HEK293T (cell line): Measurements from ENCODE around the gene TMTC2.

Experiments used
- CTCF ChIA-PET: fragments of 350-600 bp; formaldehyde crosslinking; extraction: SDS; loops from one replicate; lab custom pipeline; 2021; ENCODE audit warnings: antibody characterized with exemption, inconsistent platforms; lab: Yijun Ruan, JAX
- POLR2A ChIA-PET: fragments of 350-600 bp; formaldehyde crosslinking; extraction: SDS; loops from one replicate; lab custom pipeline; 2020; ENCODE audit warnings: antibody characterized with exemption, inconsistent platforms; lab: Yijun Ruan, JAX
- DNase-seq: peaks from one replicate; pipeline ENCODE4 v3.0.0; 2012; ENCODE audit warnings: mixed read lengths; ENCODE audit errors: extremely low spot score
- ARNT ChIP-seq: fragments of 450-650 bp; IDR thresholded peaks from 2 replicates; pipeline ENCODE4 v1.6.1; 2017; ENCODE audit warnings: mild to moderate bottlenecking
- BHLHE40 ChIP-seq: fragments of 450-650 bp; IDR thresholded peaks from 2 replicates; pipeline ENCODE4 v1.6.1; 2016; ENCODE audit warnings: mild to moderate bottlenecking, moderate library complexity, borderline replicate concordance
- CTBP1 ChIP-seq: fragments of 450-650 bp; IDR thresholded peaks from 2 replicates; pipeline ENCODE4 v1.6.1; 2016; ENCODE audit warnings: borderline replicate concordance
- ELF4 ChIP-seq: fragments of 450-650 bp; IDR thresholded peaks from 2 replicates; pipeline ENCODE4 v1.6.1; 2017; ENCODE audit warnings: antibody characterized with exemption
- FOXA1 ChIP-seq: fragments of 450-650 bp; IDR thresholded peaks from 2 replicates; pipeline ENCODE4 v1.6.1; 2016; ENCODE audit warnings: mild to moderate bottlenecking
- FOXK2 ChIP-seq: fragments of 450-650 bp; IDR thresholded peaks from 2 replicates; pipeline ENCODE4 v1.6.1; 2016; ENCODE audit warnings: mild to moderate bottlenecking
- FOXM1 ChIP-seq: fragments of 450-650 bp; IDR thresholded peaks from 2 replicates; pipeline ENCODE4 v1.6.1; 2017; ENCODE audit warnings: mild to moderate bottlenecking, borderline replicate concordance
- HDGF ChIP-seq: fragments of 450-650 bp; IDR thresholded peaks from 2 replicates; pipeline ENCODE4 v1.6.1; 2017; ENCODE audit warnings: antibody characterized with exemption, borderline replicate concordance
- L3MBTL2 ChIP-seq: fragments of 450-650 bp; conservative IDR thresholded peaks from 2 replicates; pipeline ENCODE4 v1.6.1; 2016; ENCODE audit warnings: mild to moderate bottlenecking
- LEF1 ChIP-seq: fragments of 450-650 bp; IDR thresholded peaks from 2 replicates; pipeline ENCODE4 v1.6.1; 2017; ENCODE audit warnings: mild to moderate bottlenecking, borderline replicate concordance
- NFRKB ChIP-seq: fragments of 450-650 bp; IDR thresholded peaks from 2 replicates; pipeline ENCODE4 v1.6.1; 2016; ENCODE audit warnings: mild to moderate bottlenecking, moderate library complexity
- PKNOX1 ChIP-seq: fragments of 450-650 bp; IDR thresholded peaks from 2 replicates; pipeline ENCODE4 v1.6.1; 2016
- SP1 ChIP-seq: fragments of 450-650 bp; IDR thresholded peaks from 2 replicates; pipeline ENCODE4 v1.6.1; 2017
- SUZ12 ChIP-seq: fragments of 450-650 bp; IDR thresholded peaks from 2 replicates; pipeline ENCODE4 v1.6.1; 2016; ENCODE audit warnings: mild to moderate bottlenecking
- TARDBP ChIP-seq: fragments of 450-650 bp; IDR thresholded peaks from 2 replicates; pipeline ENCODE4 v1.6.1; 2016
- ZNF384 ChIP-seq: fragments of 450-650 bp; IDR thresholded peaks from 2 replicates; pipeline ENCODE4 v1.6.1; 2016

The TMTC2 gene

GRCh38 chr12:82774666-82775065, 88.0 kb downstream of the TMTC2 start:
- ChIA-PET POLR2A (no interaction called here), CTCF (interaction anchor here (0.6 kb wide), 1 partner anchor 456 kb away, joined by 3 read pairs; no protein-coding TSS in a partner anchor)
- TF ChIP-seq FOXK2: no peak
- no peak for TF ChIP-seq ARNT
- TF ChIP-seq LEF1: no peak
- no peak for TF ChIP-seq FOXA1
- no peak for TF ChIP-seq SP1
- TF ChIP-seq PKNOX1: no peak
- no peak for TF ChIP-seq TARDBP
- no peak for TF ChIP-seq L3MBTL2
- no peak for TF ChIP-seq ELF4
- no peak for TF ChIP-seq NFRKB
- no peak for TF ChIP-seq FOXM1
- TF ChIP-seq CTBP1: no peak
- TF ChIP-seq ZNF384: no peak
- TF ChIP-seq HDGF: no peak
- no peak for TF ChIP-seq SUZ12
- no peak for TF ChIP-seq BHLHE40
- DNase-seq: no peak

DNA sequence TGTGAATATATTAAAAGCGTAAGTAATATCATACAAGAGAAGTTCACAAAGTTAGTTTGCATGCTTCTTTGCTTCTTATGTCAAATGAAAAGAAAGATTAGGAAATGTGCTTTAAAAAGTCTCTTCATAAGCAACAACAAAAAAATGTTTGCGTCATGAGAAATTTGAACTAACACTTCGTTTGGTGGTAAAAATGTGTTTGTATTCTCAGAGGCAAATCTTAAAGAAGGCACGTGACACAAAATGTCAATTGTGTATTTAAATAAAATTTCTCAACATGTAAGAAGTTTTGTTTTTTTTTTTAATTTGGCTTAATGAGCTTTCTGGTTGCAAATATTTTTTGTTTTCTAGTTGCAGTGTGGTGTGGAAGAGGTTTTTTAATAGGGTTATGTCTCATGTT, 93.8 kb downstream of the TMTC2 start:
- TF ChIP-seq L3MBTL2 (no peak), TARDBP (no peak)
- ChIA-PET POLR2A (no interaction called here), CTCF (no interaction called here)
- DNase-seq: no peak

GRCh38 chr12:82781309-82781997, 94.7 kb downstream of the TMTC2 start:
- POLR2A ChIA-PET: no interaction called here
- DNase-seq: no peak
- CTCF ChIA-PET: no interaction called here
- TF ChIP-seq SP1: no peak
- TF ChIP-seq ZNF384: no peak
- TF ChIP-seq CTBP1: no peak
- TF ChIP-seq HDGF: no peak
- no peak for TF ChIP-seq PKNOX1
- no peak for TF ChIP-seq ARNT
- TF ChIP-seq ELF4: no peak
- TF ChIP-seq FOXK2: no peak

DNA sequence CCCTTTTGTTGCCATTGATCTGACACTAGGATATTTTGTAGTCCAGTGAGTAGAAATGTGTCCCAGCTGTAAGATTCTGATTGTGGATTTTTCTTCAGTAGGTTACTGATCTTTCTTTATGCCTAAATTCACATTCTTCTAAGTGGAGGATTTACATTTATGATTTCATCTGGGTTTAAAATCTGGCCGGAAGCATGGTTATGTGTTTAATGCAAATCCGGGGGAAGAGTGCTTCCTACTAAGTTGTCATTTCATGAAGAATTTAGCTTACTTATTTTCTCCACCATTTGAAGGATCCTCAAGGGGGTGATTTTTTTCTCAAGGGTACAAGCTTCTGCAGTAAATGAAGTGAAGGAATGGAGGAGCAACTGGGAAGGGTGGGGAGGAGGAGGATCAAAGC, 96.7 kb downstream of the TMTC2 start:
- DNase-seq: no peak
- ChIA-PET POLR2A (no interaction called here), CTCF (no interaction called here)
- no peak for TF ChIP-seq SUZ12
- TF ChIP-seq L3MBTL2: no peak
- no peak for TF ChIP-seq LEF1

GRCh38 chr12:82787016-82787415, 100.3 kb downstream of the TMTC2 start:
- ChIA-PET CTCF (no interaction called here), POLR2A (no interaction called here)
- TF ChIP-seq FOXM1: no peak
- TF ChIP-seq SP1: no peak
- TF ChIP-seq ELF4: no peak
- TF ChIP-seq PKNOX1: no peak
- no peak for TF ChIP-seq LEF1
- TF ChIP-seq L3MBTL2: no peak
- TF ChIP-seq CTBP1: no peak
- TF ChIP-seq SUZ12: no peak
- no peak for TF ChIP-seq ARNT
- no peak for TF ChIP-seq HDGF
- TF ChIP-seq TARDBP: no peak
- TF ChIP-seq ZNF384: no peak
- no peak for TF ChIP-seq FOXA1
- no peak for TF ChIP-seq FOXK2
- no peak for DNase-seq

GRCh38 chr12:82788594-82788993, 101.9 kb downstream of the TMTC2 start:
- ChIA-PET POLR2A (no interaction called here), CTCF (interaction anchor here (0.5 to 0.6 kb wide), 2 partner anchors 183 to 1122 kb away, joined by 3 to 6 read pairs; no protein-coding TSS in a partner anchor)
- no peak for DNase-seq
- TF ChIP-seq TARDBP: no peak
- no peak for TF ChIP-seq FOXK2
- no peak for TF ChIP-seq SUZ12

DNA sequence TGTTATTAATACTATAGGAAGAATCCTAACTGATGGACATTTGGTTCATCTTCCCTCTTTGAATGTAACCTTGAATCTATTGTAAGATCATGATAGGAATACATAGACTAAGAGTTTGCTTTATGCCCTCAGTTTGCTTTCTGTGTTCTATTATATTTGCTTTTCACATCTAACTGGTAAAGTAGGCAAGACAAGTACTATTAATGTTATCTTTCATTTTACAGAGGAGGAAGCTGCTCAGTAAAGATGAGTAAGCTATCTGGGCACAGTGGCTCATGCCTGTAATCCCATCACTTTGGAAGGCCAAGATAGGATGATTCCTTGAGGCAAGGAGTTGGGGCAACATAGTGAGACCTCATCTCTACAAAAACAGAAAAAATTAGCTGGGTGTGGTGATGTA, 103.0 kb downstream of the TMTC2 start:
- ChIA-PET CTCF (no interaction called here), POLR2A (no interaction called here)
- no peak for DNase-seq
- TF ChIP-seq ZNF384: no peak
- no peak for TF ChIP-seq CTBP1
- no peak for TF ChIP-seq FOXA1
- TF ChIP-seq BHLHE40: no peak
- no peak for TF ChIP-seq TARDBP
- no peak for TF ChIP-seq NFRKB
- no peak for TF ChIP-seq L3MBTL2
- no peak for TF ChIP-seq HDGF
- no peak for TF ChIP-seq LEF1
- TF ChIP-seq FOXM1: no peak
- no peak for TF ChIP-seq ELF4
- TF ChIP-seq PKNOX1: no peak
- no peak for TF ChIP-seq FOXK2
- no peak for TF ChIP-seq SP1
- TF ChIP-seq SUZ12: no peak
- TF ChIP-seq ARNT: no peak
